Glomerular endothelial cell (primary cell): ENCODE data around the gene CENPS. TPM values are rescaled to one million over a fixed set of nuclear protein-coding genes. Genes with fewer than 3 reads are reported as not detected.
"Not testable (repeated sequence)": the region's sequence is repeated elsewhere in the genome, so short reads cannot be mapped to it uniquely, and the experiment has no call there.

ENCODE experiments used
- DNase-seq: peaks from one replicate; pipeline ENCODE4 v3.0.0-alpha.2; 2011; ENCODE audit warnings: low read depth, low spot score; ENCODE audit errors: extremely low read depth
- total RNA-seq: library from RNA; depleted of rRNA; stranded (reverse); fragments of >200 nt; gene quantifications from 2 replicates; pipeline ENCODE4 v1.2.3, GENCODE V29; 2015

Gene CENPS
- 4.2 and 9.6 TPM in 2 replicates for total RNA-seq

DNA sequence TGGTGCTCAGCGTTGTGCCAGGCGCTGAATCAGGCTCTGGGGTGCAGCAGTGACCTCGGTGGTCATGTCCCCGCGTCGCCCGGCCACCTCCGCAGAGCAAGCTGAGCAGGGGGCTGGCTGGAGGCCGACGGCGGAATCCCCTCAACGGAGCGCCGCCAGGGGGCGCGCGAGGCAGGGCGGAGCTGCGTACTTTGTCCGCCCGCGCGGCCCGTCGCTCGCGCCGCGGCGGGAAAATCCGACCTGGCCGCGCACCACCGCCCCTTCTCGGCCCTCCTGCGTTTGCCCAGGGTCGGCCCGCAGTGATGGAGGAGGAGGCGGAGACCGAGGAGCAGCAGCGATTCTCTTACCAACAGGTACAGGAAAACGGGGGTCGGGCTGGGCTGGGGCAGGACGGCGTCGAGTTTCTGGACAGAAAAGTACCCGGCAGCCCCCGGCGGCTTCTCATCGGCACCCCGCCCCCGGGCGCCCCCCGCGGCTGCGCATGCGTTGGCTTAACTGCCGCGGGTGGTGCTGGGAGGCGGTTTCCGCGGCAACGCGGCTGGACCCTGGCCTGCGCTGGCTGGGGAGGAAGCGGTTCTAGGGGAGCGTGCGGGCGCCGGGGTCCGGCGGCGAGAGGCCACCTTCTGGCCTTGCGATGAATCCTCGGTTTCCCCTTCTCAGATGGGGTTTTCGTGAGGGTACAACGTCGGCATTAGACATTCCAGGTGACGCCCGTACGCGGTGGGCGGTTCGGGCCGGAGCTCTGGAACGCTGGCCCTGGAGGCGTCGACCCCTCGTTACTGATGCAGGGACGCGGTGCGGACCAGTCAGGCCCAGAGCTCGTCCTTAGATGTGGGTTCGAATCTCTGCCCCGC is at the start of gene CENPS:
Gene CENPS, plus strand, starts transcription at position 218 of the 854 bp plus-strand sequence. Its CDS starts 85 bp downstream, at position 303.
- no peak for DNase-seq

DNA sequence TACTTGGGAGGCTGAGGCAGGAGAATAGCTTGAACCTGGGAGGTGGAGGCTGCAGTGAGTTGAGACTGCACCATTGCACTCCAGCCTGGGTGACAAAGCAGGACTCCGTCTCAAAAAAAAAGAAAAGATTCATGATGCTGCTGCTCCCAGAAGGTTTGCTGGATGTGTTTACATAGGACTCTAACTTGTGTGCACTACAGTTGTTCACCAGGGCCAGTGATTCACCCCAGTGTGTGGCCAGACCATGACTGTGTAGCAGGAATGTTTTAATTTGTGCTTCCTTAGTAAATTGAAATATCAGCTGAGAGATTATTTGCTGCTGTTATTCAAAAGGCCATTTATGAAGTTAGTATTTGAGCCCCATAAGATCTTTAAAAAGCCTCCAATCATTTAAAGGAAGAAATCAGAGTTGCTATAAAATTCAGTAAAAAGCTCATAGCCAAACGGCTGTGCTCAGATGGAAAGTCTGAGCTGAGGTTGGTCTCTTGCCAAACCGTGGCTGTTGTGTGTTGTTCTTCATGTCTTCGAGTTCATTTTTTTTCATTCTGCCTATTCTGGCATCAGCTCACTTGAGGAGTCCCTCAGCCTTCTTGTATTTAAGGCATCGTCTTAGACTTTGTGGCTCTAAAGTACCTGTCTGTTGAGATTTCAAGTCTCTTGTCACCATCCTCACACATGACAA is 49.5 kb upstream of the CENPS start:
- DNase-seq, result no peak

DNA sequence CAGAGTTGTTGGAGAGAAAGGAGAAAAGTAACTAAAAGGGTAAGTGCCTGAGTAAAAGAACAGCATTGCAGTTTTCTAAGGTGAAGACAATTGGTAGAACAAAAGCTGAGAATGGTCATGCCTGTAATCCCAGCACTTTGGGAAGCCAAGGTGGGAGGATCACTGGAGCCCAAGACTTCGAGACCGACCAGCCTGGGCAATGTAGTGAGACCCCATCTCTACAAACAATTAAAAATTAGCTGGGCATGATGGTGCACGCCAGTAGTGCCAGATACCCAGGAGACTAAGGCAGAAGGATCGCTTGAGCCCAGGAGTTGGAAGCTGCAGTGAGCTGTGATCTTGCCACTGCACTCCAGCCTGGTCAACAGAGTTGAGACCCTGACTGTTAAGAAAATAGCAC is 46.6 kb upstream of the CENPS start:
- no peak for DNase-seq

DNA sequence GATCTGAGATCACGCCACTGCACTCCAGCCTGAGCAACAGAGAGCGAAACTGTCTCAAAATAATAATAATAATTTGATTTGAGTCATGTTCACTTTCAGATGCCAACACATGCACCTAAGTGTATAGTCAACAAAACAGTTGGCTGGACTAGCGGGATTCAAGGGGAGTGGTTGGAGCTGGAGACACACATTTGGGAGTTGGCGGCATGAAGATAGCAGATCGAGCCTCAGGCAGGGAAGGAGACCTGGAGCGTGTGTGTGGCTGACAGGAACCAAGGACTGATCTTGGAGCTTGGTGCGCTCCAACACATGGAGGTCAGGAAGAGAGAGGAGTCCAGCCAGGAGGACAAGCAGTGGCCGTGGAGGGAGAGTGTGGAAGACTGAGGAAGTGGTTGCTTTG is 46.0 kb upstream of the CENPS start:
- DNase-seq, result no peak

DNA sequence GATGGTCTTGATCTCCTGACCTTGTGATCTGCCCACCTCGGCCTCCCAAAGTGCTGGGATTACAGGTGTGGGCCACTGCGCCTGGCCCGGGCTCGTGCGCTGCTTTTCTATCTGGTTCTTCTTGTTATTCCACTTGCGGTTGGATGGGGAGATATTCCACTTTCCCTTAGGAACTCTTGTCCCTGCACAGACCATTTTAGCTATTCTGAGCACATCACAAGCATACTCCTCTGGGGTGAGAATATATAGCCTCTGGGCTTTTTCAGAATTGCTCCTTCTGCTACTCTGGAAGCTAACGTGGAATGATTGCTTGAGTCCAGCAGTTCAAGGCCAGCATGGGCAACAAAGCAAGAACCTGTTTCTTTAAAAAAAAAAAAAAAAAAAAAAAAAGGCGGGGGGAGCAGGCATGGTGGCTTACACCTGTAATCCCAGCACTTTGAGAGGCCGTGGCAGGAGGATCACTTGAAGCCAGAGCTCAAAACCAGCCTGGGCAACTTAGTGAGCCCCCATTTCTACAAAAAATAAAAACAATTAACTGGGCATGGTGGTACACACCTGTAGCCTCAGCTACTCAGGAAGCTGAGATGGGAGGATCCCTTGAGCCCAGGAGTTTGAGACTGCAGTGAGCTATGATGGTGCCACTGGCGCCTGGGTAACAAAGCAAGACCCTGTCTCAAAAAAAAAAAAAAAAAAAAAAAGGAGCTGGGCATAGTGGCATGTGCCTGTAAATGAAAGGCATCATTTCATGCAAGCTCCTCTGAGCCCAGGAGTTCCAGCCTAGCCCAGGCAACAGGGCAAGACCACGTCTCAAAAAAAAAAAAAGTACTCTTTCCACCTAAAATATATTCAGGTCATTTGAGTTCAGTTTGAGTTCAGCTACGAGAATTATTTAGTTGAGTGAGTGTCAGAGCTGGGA is 43.2 kb upstream of the CENPS start:
- DNase-seq, result no peak

DNA sequence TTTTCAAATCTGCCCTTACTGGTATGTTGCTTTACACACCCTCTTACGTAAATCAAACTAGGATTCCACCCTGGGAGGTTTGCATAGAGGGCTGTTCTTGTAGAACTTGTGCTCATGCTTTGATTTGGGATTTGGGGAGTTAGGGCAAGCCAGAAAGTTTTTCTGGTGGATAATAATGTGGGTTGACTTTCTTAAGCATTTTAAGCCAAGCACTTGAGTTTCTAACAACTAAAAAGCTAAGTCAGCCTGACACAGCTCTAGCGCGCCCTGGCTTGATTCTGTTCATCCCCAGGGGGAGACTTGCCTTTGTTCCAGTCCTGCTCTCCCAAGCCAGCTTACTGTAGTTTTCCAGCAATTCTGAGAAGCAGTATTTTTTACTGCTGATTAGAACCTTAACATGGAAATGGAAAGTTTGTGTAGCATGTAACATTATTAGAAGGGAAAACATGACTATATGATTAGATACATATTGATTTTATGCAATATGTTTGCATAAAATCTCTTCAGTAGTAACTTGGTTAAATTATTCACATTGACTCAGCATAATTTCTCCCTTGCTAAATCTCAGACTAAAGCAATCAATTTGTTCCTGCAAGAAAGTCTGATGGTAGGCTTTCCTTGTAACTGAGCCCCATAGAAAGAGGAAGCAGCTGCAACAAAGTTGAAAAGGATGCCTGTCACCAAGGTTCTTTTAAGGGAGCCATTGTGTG is 42.4 kb upstream of the CENPS start:
- no peak for DNase-seq

DNA sequence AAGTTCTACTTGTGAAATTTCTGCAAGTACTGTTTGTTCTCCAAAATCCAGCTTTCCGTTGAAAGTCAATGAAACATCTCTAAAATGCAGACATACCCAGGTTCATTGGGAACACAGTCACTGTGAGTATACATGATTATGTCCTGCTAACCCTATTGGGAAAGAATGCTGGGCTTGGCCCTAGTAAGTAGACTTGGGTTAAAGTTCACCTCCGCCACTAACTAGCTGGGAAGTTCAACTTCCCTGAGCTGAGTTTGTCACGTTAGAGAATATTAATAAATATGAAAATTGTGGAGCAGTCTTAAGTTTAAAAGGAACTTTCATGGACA is 41.9 kb upstream of the CENPS start:
- no peak for DNase-seq

DNA sequence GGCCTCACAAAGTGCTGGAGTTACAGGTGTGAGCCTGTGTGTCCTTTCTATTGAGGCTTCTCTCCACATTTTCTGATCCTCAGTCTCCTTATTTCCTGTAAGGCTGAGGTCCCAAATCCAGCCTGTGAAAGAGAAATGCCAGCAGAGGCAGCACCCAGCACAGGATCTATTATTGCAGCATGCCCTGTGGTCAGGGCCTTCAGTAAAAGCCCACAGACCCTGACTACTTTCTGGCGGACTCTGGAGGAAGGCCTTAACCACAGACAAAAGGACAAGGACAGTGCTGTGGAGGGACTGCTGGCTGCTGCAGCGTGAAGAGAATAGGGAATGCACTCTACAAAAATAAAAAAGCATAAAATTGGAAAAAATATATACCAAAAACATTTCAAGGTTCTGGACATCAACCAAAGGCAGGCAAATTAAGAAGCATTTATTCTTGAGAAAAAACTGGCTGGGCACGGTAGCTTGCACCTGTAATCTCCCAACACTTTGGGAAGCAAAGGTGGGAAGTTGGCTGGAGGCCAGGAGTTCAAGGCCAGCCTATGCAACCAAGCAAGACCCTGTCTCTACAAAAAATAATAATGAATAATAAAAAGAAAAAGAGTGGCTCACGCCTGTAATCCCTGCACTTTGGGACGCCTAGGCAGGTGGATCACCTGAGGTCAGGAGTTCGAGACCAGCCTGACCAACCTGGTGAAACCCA is 40.8 kb upstream of the CENPS start:
- DNase-seq, result no peak

DNA sequence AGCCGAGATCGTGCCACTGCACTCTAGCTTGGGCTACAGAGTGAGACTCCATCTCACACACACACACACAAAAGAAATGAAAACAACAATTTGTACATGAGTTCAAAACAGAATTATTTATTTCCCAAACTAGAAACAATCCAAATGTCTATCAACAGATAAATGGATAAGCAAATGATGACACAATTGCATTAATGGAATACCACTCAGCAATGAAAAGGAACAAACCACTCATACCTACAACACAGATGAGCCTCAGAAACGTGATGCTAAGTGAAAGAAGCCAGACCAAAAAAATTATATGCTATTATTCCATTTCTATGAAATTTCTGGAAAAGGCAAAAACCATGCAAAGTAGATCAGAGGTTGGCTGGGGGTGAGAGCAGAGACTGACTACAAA is 33.4 kb upstream of the CENPS start:
- no peak for DNase-seq

DNA sequence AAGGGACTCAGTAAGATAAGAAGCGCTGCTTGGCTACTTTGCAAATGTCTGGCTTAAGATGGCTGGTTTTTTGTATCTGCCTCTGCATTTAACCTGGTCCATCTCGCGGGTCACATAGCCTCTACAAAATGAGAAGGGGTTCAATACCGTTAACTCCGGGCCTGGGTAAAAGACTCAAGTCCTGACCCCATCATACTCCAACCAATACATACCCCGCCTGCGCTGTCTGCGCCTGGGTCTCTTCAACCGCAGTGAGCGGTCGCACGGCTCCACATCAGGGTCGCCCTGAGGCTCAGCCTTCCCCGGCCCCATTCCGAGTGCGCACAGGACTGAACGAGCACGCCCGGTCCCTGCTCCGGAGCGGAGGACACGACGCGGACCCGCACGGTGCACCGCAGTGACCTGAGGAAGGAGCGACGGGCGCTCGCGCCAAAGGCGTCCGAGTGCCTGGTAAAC is 31.9 kb upstream of the CENPS start:
- DNase-seq, result no peak

DNA sequence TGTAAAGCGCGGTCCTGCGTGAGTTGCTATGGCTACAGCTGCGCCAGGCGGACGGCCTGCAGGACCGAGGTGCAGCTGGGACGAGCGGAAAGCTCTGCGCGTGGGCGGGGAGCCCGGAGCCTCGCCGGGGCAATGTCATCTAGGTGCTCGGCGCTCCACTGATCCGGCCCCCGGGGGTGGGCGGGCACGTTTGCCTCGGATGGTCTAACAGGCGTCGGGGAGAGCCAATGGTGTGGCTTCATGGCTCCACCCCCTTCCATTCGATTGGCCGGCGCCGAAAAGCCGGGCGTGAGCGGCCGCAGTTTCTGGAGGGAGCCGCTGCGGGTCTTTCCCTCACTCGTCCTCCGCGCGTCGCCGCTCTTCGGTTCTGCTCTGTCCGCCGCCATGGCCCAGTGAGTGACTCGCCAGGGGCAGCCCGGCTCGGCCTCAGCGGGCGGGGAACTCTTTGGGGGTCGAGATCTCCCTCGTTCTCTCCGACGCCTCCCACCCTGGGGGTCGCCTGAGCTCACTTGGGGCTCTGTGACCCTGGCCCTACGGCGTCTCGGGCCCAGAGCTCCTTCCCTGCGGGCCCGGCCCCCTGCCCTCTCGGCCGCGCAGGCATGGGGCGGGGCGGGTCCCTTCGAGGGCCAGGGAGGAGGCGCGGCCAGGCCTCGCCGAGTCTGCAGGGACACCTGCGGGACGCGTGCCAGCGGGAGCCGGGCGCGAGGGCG is 31.3 kb upstream of the CENPS start, which contains the start of gene PGD:
Gene PGD, plus strand, starts transcription at position 331 of the 710 bp plus-strand sequence. Its CDS starts 54 bp downstream, at position 385.
- peak; percentile 55 for DNase-seq

DNA sequence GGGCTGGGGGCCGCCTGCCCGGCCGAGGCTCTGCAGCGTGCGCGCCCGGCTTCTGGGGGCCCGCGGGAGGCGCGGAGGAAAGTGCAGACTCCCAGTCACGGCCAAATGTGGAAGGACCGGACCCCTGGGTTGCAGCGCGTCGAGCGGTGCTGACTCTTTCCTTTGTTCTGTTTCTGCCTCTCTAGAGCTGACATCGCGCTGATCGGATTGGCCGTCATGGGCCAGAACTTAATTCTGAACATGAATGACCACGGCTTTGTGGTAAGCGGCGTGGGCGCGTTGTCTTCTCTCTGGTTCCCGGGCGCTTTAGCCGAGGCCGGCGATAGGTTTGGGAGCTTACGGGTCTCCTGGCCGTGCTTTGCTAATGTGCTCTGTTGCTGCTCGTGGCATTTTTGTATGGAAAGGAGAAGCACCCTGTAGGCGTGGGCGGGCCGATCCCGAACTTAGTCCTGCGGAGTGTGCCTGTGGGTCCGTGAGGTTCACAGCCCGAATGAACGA is 30.7 kb upstream of the CENPS start:
- no peak for DNase-seq

DNA sequence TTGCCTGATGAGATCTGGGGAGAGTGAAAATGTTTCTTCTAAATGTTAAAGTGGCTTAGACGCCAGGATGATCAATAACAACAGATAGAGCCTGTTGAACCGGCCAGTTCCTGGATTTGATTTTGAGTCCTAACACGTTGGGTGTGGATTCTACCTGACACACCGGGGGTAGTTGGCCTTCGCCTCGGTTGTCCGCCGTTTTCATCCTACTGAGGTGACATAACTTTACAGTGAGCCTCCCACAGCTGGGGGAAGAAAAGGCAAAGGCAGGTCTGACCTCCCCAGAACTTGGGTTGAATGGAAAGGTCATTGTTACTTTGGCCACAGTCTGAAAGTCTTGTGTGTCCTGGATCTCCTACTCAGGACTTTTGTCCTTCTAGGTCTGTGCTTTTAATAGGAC is 30.2 kb upstream of the CENPS start:
- DNase-seq, result no peak

DNA sequence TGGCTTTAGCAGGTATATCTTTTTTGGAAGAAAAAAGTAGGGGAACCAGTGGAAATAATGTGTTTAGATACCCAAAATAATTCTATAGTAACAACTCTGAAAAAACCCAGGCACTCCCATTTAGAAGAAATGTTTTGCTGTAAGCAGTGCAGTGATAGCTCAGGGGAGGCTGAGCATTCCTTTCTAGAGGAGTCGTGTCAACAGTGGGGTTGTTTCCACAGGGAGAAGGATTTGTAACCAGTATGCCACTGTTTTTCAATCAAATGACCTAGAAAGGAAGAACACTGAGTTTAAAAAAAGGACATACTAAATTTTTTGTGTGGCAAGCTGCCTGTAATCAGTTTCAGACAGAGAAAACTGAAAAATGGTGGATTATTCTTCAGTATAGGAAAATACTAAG is 29.0 kb upstream of the CENPS start:
- no peak for DNase-seq

DNA sequence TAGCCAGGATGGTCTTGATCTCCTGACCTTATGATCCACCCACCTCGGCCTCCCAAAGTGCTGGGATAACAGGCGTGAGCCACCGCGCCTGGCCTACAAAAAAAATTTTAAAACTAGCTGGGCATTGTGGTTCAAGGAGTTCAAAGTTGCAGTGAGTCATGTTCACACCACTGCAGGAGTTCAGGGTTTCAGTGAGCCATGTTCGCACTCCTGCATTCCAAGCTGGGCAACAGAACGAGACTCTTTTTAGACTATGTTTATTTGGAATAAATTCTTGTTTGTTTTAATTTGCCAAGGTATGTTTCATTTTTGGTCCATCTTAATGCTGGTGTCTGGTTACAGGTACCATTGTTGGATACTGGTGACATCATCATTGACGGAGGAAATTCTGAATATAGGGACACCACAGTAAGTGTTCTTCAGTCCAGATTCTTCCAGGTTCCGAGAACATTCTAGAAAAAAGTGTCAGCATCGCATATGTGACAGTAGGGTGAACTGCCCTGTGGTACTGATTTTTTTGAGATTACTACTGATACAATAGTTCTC is 27.4 kb upstream of the CENPS start:
- DNase-seq, result no peak

DNA sequence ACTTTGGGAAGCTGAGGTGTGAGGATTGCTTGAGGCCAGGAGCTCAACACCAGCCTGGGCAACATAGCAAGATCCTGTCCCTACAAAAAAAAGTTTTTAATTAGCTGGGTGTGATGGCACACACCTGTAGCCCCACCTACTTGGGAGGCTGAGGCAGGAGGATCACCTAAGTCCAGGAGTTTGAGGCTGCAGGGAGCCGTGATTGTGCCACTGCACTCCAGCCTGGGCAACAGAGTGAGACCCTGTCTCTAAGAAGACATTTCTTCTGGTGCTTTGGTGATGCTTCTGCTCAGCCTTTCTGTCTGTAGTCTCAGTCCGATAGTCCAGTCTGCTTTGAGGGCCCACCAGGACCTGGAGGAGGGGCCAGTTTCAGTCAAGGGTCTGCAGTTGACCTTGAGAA is 23.0 kb upstream of the CENPS start:
- DNase-seq, result no peak

DNA sequence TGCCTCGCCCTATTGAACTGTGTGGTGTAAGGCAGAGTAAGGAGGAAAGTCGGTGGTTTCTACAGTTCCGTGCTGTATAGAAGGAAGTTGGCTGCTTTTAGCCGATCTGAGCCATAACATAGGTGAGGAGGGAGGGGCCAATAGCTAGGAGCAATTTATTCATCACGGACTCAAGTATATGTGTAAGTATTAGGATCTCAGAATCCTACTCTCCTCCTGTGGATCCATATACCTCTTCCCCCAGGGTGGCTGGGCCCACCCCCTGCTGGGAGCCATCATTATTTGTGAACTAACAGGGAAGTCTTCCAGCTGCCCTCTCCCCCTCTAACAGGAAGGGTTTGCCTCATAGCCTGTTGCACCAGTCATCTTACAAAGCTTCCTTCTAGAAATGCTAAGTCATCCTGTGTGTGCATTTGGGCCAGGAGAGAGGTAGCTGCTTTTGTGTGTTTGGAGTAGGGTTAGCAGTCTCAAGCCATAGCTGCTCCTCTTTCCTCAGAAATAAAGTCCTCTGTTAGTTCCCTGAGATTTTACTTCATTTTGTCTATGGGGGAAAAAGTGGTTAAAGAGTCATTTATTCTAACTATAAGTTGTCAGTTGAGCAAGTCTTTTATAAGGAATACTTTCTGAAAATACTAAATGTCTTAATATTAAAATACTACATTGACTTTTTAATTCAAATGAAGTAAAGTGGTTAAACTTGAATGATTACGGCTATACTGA is 14.9 kb upstream of the CENPS start:
- DNase-seq, result no peak

DNA sequence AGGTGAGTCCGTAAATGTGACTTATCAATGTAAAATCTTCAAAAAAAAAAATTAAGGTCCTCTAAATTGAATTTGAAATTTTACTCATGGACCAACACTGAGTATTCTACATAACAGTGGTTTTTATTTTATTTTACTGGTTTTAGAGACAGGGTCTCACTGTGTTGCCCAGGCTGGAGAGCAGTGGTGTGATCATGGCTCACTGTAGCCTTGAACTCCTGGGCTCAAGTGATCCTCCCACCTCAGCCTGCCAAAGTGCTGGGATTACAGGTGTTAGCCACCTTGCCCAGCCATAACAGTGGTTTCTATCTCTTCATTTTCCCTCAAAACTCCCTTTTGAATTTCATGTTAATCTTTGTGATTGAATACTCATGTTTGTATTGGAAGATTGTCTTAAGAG is 14.3 kb upstream of the CENPS start:
- DNase-seq, result not testable (repeated sequence)
